ENCODE measurements around the gene ZDHHC14.

ZDHHC14 gene

DNA sequence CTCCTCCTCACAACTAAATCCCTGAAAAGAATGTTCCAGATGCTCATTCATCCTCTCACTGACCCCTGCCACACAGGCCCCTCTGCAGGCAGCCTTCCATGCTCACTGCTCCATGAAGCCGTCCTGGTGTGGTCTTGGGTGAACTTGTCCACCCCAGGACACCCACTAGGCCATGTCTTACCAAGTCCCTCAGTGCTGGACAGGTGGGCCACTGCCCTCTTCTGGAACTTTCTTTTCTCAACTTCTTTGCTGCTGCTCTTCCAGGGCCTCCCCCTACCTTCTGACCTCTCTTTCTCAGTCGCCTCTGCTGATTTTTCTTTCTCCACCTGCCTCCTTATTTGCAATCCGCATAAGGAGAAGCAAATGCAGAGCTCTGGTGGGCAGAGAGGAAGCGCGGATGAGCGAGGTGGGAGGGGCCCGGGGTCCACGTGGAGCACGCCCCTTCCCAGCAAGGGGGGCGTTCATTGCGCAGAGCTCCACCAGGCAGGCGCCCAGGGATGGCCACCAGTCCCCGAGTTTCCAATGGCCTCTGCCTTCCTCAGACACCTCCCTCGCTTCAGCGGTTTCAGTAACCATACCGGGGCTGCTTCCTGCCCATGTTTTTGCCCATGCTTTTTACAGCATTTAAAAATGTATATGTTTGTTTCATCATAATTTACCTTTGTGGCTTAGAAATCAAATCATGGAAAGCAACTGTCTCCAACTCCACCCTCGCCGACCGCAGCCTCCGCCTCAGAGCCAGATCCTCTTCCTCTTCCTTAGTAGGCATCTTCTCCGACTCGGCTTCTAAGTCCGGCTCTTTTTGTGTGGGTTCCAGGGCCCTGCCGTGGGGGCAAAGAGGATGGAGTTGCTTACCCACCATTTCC is 129.6 kb downstream of the ZDHHC14 start:
- no peak for DNase-seq (ENCODE audit: low spot score)
- TF ChIP-seq, protein P1, sequence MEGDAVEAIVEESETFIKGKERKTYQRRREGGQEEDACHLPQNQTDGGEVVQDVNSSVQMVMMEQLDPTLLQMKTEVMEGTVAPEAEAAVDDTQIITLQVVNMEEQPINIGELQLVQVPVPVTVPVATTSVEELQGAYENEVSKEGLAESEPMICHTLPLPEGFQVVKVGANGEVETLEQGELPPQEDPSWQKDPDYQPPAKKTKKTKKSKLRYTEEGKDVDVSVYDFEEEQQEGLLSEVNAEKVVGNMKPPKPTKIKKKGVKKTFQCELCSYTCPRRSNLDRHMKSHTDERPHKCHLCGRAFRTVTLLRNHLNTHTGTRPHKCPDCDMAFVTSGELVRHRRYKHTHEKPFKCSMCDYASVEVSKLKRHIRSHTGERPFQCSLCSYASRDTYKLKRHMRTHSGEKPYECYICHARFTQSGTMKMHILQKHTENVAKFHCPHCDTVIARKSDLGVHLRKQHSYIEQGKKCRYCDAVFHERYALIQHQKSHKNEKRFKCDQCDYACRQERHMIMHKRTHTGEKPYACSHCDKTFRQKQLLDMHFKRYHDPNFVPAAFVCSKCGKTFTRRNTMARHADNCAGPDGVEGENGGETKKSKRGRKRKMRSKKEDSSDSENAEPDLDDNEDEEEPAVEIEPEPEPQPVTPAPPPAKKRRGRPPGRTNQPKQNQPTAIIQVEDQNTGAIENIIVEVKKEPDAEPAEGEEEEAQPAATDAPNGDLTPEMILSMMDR (IDR thresholded peaks at IDR 0.05; ENCODE audit: extremely low read depth, missing control alignments), result no peak

DNA sequence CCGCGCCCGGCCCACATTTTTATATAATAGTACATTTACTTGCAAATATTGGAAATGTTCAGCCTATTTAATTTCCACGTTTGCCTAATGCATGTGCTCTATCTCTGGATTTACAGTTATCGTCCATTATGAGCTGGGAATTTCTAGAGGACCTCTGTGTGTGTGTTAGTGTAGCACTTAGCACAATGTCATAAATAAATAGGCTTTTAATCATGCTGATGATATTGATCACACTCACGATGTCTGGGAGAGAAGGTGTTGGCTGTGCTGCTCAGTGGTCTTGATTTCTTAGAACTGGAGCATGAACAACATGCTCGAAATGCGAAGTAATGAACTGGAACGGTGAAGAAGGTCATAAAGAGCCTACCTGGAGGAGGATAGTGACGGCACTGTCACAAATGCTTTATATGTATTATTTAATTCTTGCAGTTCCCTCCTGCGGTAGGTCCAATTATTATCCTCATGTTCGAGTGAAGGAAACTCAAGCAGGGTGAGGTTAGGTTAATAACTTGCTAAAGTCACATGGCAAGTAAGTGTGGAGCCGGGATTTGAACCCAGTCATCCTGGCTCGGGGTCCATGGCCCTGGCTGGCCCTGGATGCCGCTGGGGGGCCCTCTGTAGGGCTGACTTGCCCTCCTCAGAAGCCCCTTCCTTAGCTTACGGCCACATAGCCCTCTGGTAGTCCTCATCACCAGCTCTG is 130.8 kb downstream of the ZDHHC14 start:
- DNase-seq (ENCODE audit: low spot score), result no peak
- TF ChIP-seq, protein P1 (IDR thresholded peaks at IDR 0.05; ENCODE audit: extremely low read depth, missing control alignments), result no peak

DNA sequence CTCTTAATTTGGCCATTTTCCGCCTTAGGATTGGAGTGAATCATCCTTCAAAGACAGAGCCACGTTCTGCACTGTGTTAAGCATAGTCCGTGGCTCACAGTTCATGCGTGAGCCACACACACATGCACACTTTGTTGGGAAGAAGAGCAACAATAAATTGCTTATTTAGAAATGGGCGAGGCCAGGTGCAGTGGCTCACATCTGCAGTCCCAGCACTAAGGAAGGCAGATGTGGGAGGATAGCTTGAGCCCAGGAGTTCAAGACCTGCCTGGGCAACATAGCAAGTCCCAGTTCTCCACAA is 131.3 kb downstream of the ZDHHC14 start:
- no peak for DNase-seq (ENCODE audit: low spot score)
- TF ChIP-seq, protein P1 (IDR thresholded peaks at IDR 0.05; ENCODE audit: extremely low read depth, missing control alignments), result no peak

DNA sequence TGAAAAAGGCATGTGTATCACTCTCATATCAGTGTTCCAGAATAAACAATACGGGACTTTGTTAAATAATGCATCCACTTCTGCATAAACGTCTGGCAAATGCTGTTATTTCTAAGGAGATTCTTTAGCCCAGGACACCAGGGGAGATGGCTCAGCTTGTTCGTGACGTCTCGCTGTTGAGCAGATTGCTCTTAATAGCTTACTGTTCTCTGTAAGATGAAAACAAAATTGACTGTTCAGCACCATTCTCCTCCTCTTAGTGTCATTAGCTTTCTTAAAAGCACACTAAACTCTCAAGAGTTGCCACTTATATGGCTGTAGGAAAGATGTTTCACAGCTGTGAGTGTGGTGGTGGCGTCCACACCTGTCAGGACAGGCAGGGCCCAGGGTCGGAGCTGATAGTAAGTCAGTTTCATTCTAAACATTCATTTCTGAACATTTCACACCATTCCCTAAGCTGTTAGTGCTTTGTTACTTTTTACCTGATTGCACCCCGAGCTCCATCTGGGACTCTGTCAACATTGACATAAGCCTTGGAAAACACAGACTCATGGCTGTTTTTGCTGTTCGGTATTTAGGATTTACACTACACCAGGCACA is 132.1 kb downstream of the ZDHHC14 start:
- TF ChIP-seq, protein P1 (IDR thresholded peaks at IDR 0.05; ENCODE audit: extremely low read depth, missing control alignments), result no peak
- DNase-seq (ENCODE audit: low spot score), result no peak

DNA sequence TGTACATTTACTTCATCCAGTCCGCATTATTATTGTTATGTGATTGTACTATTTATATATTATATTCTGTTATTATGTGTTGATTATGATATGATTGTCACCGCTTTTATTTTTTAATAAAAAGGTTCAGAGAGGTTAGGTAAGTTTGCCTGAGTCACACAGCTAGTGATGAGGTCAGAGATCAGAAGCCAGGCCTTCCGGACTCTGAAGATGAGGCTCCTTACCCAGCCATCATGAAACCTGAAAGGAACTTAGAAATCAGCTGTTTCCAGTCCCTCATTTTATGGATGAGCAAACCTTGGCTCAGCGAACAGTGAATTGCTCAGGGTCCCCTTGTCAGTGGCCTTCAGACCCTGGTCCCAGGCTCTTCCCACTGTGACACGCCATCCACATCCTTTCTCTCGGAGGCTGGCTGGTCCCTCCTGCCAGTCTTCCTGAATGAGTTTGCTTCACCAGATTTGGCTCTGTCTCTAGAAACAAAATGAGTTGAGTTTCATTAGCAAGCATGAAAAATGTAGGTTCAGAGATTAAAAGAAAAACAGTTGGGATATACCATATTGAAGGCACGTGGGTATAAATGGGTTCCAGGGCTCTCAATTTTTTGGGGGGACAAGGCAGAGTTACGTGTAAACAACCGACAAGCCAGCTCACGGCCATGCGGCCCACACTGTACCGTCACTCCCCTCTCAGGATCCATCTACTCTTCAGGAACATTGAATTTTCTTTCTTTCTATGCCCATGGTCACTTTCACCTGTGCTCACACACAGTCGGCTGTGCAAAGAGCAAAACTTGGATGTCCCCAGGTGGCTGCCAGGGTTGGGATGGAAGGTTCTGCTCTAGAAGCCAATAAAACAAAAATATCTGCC is 132.9 kb downstream of the ZDHHC14 start:
- no peak for DNase-seq (ENCODE audit: low spot score)

DNA sequence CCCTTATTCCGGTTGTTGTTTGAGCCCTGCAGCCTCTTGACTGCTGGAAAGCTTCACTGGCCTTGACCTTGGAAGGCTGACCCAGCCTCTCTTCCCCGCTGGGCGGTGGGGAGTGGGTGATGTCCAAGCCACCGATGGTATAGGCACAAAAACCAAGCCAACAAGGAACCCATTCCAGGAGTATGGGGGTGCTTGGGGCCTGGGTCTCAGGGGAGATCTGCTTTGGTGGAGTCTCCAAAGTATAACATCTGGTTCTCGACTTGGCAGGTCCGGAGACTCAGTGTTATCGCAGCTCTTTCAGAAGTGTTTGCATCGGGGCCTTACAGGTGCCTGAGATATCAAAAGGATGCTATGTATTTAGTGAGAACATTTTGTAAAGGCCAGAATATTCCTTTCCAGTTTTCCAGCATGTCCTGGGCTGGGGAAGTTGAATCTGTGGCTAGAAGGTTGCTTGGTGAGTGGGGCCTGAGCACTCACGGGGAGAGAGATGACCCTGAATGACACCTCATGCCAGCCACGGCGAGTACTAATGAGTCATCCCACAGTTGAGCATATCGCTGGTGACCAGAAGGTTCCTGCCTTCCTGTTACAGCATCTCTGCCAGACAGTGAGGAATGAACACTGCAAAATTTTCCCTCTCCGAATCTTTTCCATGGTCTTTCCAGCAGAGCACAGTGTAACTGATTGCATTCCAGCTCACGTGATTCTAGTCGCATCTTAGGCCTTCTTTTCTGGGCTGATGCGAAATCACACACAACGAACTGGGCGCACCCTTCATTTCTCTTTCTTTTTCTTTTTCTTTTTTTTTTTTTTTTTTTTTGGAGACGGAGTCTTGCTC is 133.9 kb downstream of the ZDHHC14 start:
- TF ChIP-seq, protein P1 (IDR thresholded peaks at IDR 0.05; ENCODE audit: extremely low read depth, missing control alignments), result no peak
- DNase-seq (ENCODE audit: low spot score), result no peak

More for the DNA sequence above, 132.9 kb downstream of the ZDHHC14 start:
- TF ChIP-seq, protein P1 (IDR thresholded peaks at IDR 0.05; ENCODE audit: extremely low read depth, missing control alignments), result no peak
